Psoas muscle (tissue), 8 donors: ENCODE measurements around the gene UNC13A. TPM values are rescaled to one million over a fixed set of nuclear protein-coding genes. Genes with fewer than 3 reads are reported as not detected.

Experiments used
- ATAC-seq, 4 donors: fragments of 200-7000 bp; cut with Tn5 transposase; one replicate each; pipeline ENCODE4 v1.9.1; 2020; ENCODE audit warnings: moderate library complexity in 3 of 4, mild to moderate bottlenecking in 2 of 4
- DNase-seq, 2 donors: peaks; one replicate each; pipeline ENCODE4 v3.0.0-alpha.2; 2020
- H3K27ac ChIP-seq: fragments of 200-600 bp; one replicate; pipeline ENCODE4 v1.8.0; 2022
- H3K27me3 ChIP-seq, 3 donors: fragments of 200-600 bp in 1 of 3; one replicate each; pipeline versions ENCODE4 v1.6.1 to v1.8.0; 2013 to 2022; ENCODE audit warnings: low read length in 2 of 3, mild to moderate bottlenecking in 2 of 3, moderate library complexity in 1 of 3; ENCODE audit not compliant: insufficient read depth in 3 of 3
- H3K36me3 ChIP-seq, 2 donors: fragments of 200-600 bp in 1 of 2; one replicate each; pipeline versions ENCODE4 v1.6.1 to v1.8.0; 2013 to 2022; ENCODE audit warnings: low read depth in 1 of 2, mild to moderate bottlenecking in 1 of 2, moderate library complexity in 1 of 2; ENCODE audit not compliant: insufficient read depth in 1 of 2
- H3K4me1 ChIP-seq: fragments of 200-600 bp; one replicate; pipeline ENCODE4 v1.8.0; 2022
- H3K4me3 ChIP-seq: fragments of 200-600 bp; one replicate; pipeline ENCODE4 v1.8.0; 2022; ENCODE audit warnings: mild to moderate bottlenecking
- H3K9me3 ChIP-seq: fragments of 200-600 bp; one replicate; pipeline ENCODE4 v1.8.0; 2022
- WGBS, 3 donors: extraction: QIAGEN DNeasy Blood & Tissue Kit; methylation state at CpG; one replicate each; pipeline versions ENCODE4 v1.1.6 to v1.1.7; 2013; 5-methylcytosine and 5-hydroxymethylcytosine counted together
- intact Hi-C, 2 donors: fragments of 100-400 bp; cut with DNase I; formaldehyde crosslinking; loops; one replicate each; pipeline versions ENCODE4 v1.11.0 to v1.14.2; 2022
- polyA plus RNA-seq, 3 donors: library from polyadenylated mRNA; stranded (reverse); fragments of 200-250 nt; gene quantifications; one replicate each; pipeline ENCODE4 v1.2.3, GENCODE V29; 2013
- total RNA-seq, 4 donors: library from RNA; stranded (reverse); fragmentation: NEBNext Ultra II Directional in 2 of 4; extraction: Animal tissue kit (Norgen Biotek cat#: 25700) in 2 of 4; gene quantifications; one replicate each; pipeline versions ENCODE4 v1.2.1 to v1.2.4, GENCODE V29; 2021 to 2023
- TF ChIP-seq, protein P1 (sequence below): fragments of 200-600 bp; IDR thresholded peaks from one replicate; pipeline ENCODE4 v1.8.0; 2022; ENCODE audit warnings: antibody characterized with exemption
- donor health status: healthy with polysubstance abuse.
- donor health status: DM: no; HTN: no; CAD: no; lungs with moderate emphysema.
- donor health status: Bipolar disorder and iron deficiency.
- donor health status: healthy.
- donor health status: DM: yes; HTN: yes; CAD: no.
- donor health status: DM: no; HTN: no; CAD: no.
- donor health status: DM: no; HTN: no; CAD: no.
- donor health status: DM: yes; HTN: yes; CAD: no.

The UNC13A gene
- total and polyA plus RNA-seq, 7 donors, result 0.04 to 0.19 (median 0.05) TPM; not detected in 3

GRCh38 chr19:17680230-17680722, 7.9 kb downstream of the UNC13A start:
- Histone ChIP-seq H3K4me3 (peak overlapping the region; percentile 53), H3K9me3 (no peaks in the 10 kb centered on the region), H3K4me1 (peaks cover 5% of the 10 kb centered on the region), H3K36me3 (no peaks in the 10 kb centered on the region), H3K27ac (no peak overlapping the region), H3K27me3 (peaks cover 0 to 39% (median 12%) of the 10 kb centered on the region in 3 donors)
- TF ChIP-seq, protein P1, sequence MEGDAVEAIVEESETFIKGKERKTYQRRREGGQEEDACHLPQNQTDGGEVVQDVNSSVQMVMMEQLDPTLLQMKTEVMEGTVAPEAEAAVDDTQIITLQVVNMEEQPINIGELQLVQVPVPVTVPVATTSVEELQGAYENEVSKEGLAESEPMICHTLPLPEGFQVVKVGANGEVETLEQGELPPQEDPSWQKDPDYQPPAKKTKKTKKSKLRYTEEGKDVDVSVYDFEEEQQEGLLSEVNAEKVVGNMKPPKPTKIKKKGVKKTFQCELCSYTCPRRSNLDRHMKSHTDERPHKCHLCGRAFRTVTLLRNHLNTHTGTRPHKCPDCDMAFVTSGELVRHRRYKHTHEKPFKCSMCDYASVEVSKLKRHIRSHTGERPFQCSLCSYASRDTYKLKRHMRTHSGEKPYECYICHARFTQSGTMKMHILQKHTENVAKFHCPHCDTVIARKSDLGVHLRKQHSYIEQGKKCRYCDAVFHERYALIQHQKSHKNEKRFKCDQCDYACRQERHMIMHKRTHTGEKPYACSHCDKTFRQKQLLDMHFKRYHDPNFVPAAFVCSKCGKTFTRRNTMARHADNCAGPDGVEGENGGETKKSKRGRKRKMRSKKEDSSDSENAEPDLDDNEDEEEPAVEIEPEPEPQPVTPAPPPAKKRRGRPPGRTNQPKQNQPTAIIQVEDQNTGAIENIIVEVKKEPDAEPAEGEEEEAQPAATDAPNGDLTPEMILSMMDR, result no peak
- ATAC-seq (peak; percentile 89 to 97 (median 96)), DNase-seq (peak; percentile 78 to 86)
- intact Hi-C loops, result no loop called here
- 4% methylated on average over 38 of the region's 38 CpGs for WGBS, 3 donors

- no peak for ATAC-seq
These were observed 8.5 kb downstream of the UNC13A start for GRCh38 chr19:17679526-17680229.

GRCh38 chr19:17678836-17679235, 9.3 kb downstream of the UNC13A start:
- Histone ChIP-seq H3K9me3 (no peaks in the 10 kb centered on the region), H3K4me1 (peaks cover 5% of the 10 kb centered on the region), H3K4me3 (no peak overlapping the region), H3K27ac (no peak overlapping the region), H3K27me3 (peaks cover 0 to 31% (median 12%) of the 10 kb centered on the region in 3 donors), H3K36me3 (no peaks in the 10 kb centered on the region)
- TF ChIP-seq, protein P1, result no peak
- ATAC-seq (no peak), DNase-seq (no peak)
- 72 to 77% (median 73%) methylated on average over 4 of the region's 4 CpGs for WGBS, 3 donors
- intact Hi-C loops, result no loop called here

More at GRCh38 chr19:17679526-17680229, 8.5 kb downstream of the UNC13A start:
- intact Hi-C loops, result no loop called here
- no peaks in the 10 kb centered on the region for H3K36me3 ChIP-seq
- WGBS, 3 donors, result 8 to 13% (median 9%) methylated on average over 12 to 14 of the region's 14 CpGs
- DNase-seq, result no peak
- peaks cover 0 to 33% (median 12%) of the 10 kb centered on the region in 3 donors for H3K27me3 ChIP-seq
- H3K4me3 ChIP-seq, result peak overlapping the region; percentile 53
- H3K27ac ChIP-seq, result no peak overlapping the region
- TF ChIP-seq, protein P1, result no peak
- H3K4me1 ChIP-seq, result peaks cover 5% of the 10 kb centered on the region
- no peaks in the 10 kb centered on the region for H3K9me3 ChIP-seq

- Histone ChIP-seq H3K4me1 (peaks cover 5% of the 10 kb centered on the region), H3K27ac (no peak overlapping the region), H3K27me3 (peaks cover 0 to 34% (median 10%) of the 10 kb centered on the region in 3 donors), H3K36me3 (no peaks in the 10 kb centered on the region), H3K9me3 (no peaks in the 10 kb centered on the region), H3K4me3 (no peak overlapping the region)
- no peak for ATAC-seq
- DNase-seq, result no peak
- 63 to 69% (median 69%) methylated on average over 2 of the region's 2 CpGs for WGBS, 3 donors
- intact Hi-C loops, result no loop called here
- TF ChIP-seq, protein P1, result no peak
These were observed 11.2 kb downstream of the UNC13A start for GRCh38 chr19:17677002-17677401.
